HCT116 (cell line): ENCODE data around the gene FOXP2. TPM values are rescaled to one million over a fixed set of nuclear protein-coding genes. Genes with fewer than 3 reads are reported as not detected.

ENCODE experiments used
- ATAC-seq: fragments of 200-7000 bp; cut with Tn5 transposase; 2 replicates; pipeline ENCODE4 v1.9.1; 2020; ENCODE audit warnings: mild to moderate bottlenecking, moderate library complexity
- BruUV-seq: library from RNA; stranded (reverse); fragments of 400-500 nt; replicated peaks from 2 replicates; lab custom pipeline; 2021; lab: Mats Ljungman, UMichigan
- CTCF ChIA-PET: fragments of 300-600 bp; sonication (Branson Sonifier 250); formaldehyde crosslinking; loops from one replicate; lab custom pipeline; 2021; ENCODE audit warnings: antibody characterized with exemption; lab: Charles Lee
- POLR2A ChIA-PET: fragments of 300-600, 350-600 bp; sonication (Branson Sonifier 250); formaldehyde crosslinking; loops from one replicate; lab custom pipeline; 2021; ENCODE audit warnings: antibody characterized with exemption; lab: Charles Lee
- RAD21 ChIA-PET, 2 experiments: fragments of 300-600 bp; sonication (Branson Sonifier 250); formaldehyde crosslinking; loops; one replicate each; lab custom pipeline; 2023; ENCODE audit warnings: low total read pairs in 2 of 2; ENCODE audit not compliant: uncharacterized antibody in 2 of 2, unreplicated experiment in 2 of 2, low non-redundant PET in 1 of 2; lab: Charles Lee
- DNase-seq: peaks from one replicate; pipeline ENCODE4 v3.0.0-alpha.2; 2010; ENCODE audit warnings: low read depth, low spot score
- H2AFZ ChIP-seq: fragments of 200-600 bp; shearing (Covaris generic), sonication (generic); 2 replicates; pipeline ENCODE4 v1.6.1; 2017; ENCODE audit warnings: low read depth, mixed run types, mixed read lengths, antibody characterized with exemption, low read length; ENCODE audit not compliant: poor library complexity, severe bottlenecking
- H3K27ac ChIP-seq: 2 replicates; pipeline ENCODE4 v1.5.1; 2012; ENCODE audit warnings: low read depth, low read length
- H3K27me3 ChIP-seq: fragments of 200-600 bp; sonication (generic); 2 replicates; pipeline ENCODE4 v1.6.1; 2016; ENCODE audit warnings: mixed run types, low read length, mixed read lengths; ENCODE audit not compliant: insufficient read depth
- H3K36me3 ChIP-seq, 2 experiments: fragments of 200-500 bp in 1 of 2; fragments of 200-600 bp in 1 of 2; sonication (Bioruptor generic) in 1 of 2; sonication (generic) in 1 of 2; 2 replicates each; pipeline versions ENCODE4 v1.5.1 to v1.6.1; 2014 to 2016; ENCODE audit warnings: low read length in 2 of 2, inconsistent platforms in 1 of 2, mixed read lengths in 1 of 2, mixed run types in 1 of 2; ENCODE audit not compliant: insufficient read depth in 2 of 2, control insufficient read depth in 1 of 2
- H3K4me1 ChIP-seq, 2 experiments: fragments of 200-600 bp in 1 of 2; sonication (generic) in 1 of 2; 2 replicates each; pipeline versions ENCODE4 v1.5.1 to v1.6.1; 2012 to 2017; ENCODE audit warnings: low read length in 2 of 2, inconsistent platforms in 1 of 2, mild to moderate bottlenecking in 1 of 2, mixed read lengths in 1 of 2, mixed run types in 1 of 2, moderate library complexity in 1 of 2; ENCODE audit not compliant: insufficient read depth in 2 of 2, control insufficient read depth in 1 of 2
- H3K4me2 ChIP-seq: fragments of 200-600 bp; sonication (generic); 2 replicates; pipeline ENCODE4 v1.6.1; 2017; ENCODE audit warnings: mixed run types, low read length, mixed read lengths
- H3K4me3 ChIP-seq, 2 experiments: fragments of 200-600 bp in 1 of 2; sonication (generic) in 1 of 2; replicated peaks in 1 of 2; 2 replicates each; pipeline ENCODE4 v1.5.1; 2011 to 2016; ENCODE audit warnings: low read length in 2 of 2, control low read depth in 1 of 2, low read depth in 1 of 2, mild to moderate bottlenecking in 1 of 2, mixed read lengths in 1 of 2, mixed run types in 1 of 2
- H3K79me2 ChIP-seq: fragments of 200-600 bp; sonication (generic); 2 replicates; pipeline ENCODE4 v1.6.1; 2017; ENCODE audit warnings: mild to moderate bottlenecking, mixed run types, low read length, moderate library complexity, mixed read lengths; ENCODE audit not compliant: insufficient read depth
- H3K9ac ChIP-seq: fragments of 200-600 bp; sonication (generic); 2 replicates; pipeline ENCODE4 v1.6.1; 2016; ENCODE audit warnings: low read length, mixed read lengths
- H3K9me2 ChIP-seq: fragments of 200-600 bp; sonication (generic), shearing (Covaris generic); 2 replicates; pipeline ENCODE4 v1.6.1; 2017; ENCODE audit warnings: mixed run types, mild to moderate bottlenecking, moderate library complexity; ENCODE audit not compliant: insufficient read depth
- H3K9me3 ChIP-seq, 2 experiments: fragments of 200-500 bp in 1 of 2; fragments of 200-600 bp in 1 of 2; sonication (Bioruptor generic) in 1 of 2; sonication (generic) in 1 of 2; 2 replicates each; pipeline ENCODE4 v1.6.1; 2014 to 2017; ENCODE audit warnings: low read length in 2 of 2, mixed read lengths in 2 of 2, inconsistent platforms in 1 of 2, low read depth in 1 of 2, mild to moderate bottlenecking in 1 of 2, mixed run types in 1 of 2, moderate library complexity in 1 of 2; ENCODE audit not compliant: control insufficient read depth in 1 of 2, insufficient read depth in 1 of 2
- H4K20me1 ChIP-seq: fragments of 200-600 bp; sonication (generic), shearing (Covaris generic); 2 replicates; pipeline ENCODE4 v1.6.1; 2017; ENCODE audit warnings: mixed run types, mild to moderate bottlenecking, moderate library complexity; ENCODE audit not compliant: insufficient read depth
- SIN3A ChIP-seq: IDR thresholded peaks from 2 replicates; pipeline ENCODE4 v1.6.1; 2012; ENCODE audit warnings: low read depth
- YY1 ChIP-seq: IDR thresholded peaks from 2 replicates; pipeline ENCODE4 v1.6.1; 2011; ENCODE audit warnings: low read length, low read depth, moderate library complexity, mild to moderate bottlenecking; ENCODE audit not compliant: insufficient replicate concordance; ENCODE audit errors: extremely low read depth
- ZFX ChIP-seq: fragments of 450-650 bp; IDR thresholded peaks from 2 replicates; pipeline ENCODE4 v1.6.1; 2017
- intact Hi-C: fragments of 100-400 bp; cut with micrococcal nuclease; formaldehyde crosslinking; loops from 2 replicates; pipeline ENCODE4 v1.10.0; 2022
- total RNA-seq: library from RNA; stranded (reverse); gene quantifications from one replicate; pipeline ENCODE4 v1.2.1, GENCODE V29; 2021; ENCODE audit not compliant: unreplicated experiment
- TF ChIP-seq, protein P1 (sequence below), 3 experiments: fragments of 200-600 bp in 1 of 3; sonication (generic) in 1 of 3; IDR thresholded peaks in 2 of 3; conservative IDR thresholded peaks in 1 of 3; 2 replicates each; pipeline ENCODE4 v1.5.1; 2012 to 2017; ENCODE audit warnings: low read depth in 2 of 3, low read length in 2 of 3, antibody characterized with exemption in 1 of 3, borderline replicate concordance in 1 of 3, control low read depth in 1 of 3, mild to moderate bottlenecking in 1 of 3, mixed read lengths in 1 of 3, mixed run types in 1 of 3, moderate library complexity in 1 of 3; ENCODE audit not compliant: insufficient read depth in 1 of 3

The FOXP2 gene
- total RNA-seq, 1 experiment from 2014 or later, result 2.5 TPM

DNA sequence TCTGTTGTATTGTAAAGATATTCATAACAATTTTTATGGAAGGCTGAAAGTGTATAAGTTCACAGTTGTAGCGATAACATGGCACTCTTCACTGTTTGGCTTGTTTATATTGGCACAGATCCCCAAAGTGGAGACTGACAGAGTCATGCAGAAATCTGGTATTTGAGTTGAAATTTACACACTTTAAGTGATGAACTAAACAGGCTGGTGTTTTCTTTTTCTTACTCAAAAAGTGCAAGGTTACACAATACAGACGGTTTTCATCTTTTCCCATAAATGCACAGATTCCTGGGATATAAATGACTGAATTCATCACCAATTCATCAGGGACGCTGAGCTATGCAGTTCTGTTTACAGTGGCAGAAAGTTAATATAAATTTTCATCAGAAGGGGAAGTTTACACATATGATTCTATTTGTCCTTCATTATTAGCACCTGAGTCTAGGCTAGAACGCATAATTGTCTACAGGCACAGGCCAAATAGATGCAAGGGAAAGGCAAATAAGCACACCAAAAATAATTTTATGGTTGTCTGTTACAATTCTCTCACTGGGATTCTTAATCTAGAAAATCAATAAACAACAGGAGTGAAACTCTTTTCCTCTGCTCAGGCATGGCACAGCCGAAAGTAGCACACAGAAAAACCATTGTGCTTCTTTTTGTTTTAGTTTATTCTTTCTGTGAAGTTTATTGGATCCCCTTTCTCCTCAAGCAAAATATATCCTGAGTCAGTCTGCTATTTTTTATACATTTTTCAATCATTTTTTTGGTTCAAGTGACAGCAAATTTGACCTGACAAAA is 88.0 kb downstream of the FOXP2 start:
- no peaks in the 10 kb centered on the region for H3K4me1 ChIP-seq
- ATAC-seq (no peak), DNase-seq (no peak)
- no peaks in the 10 kb centered on the region for H3K27me3 ChIP-seq
- no peaks in the 10 kb centered on the region for H3K9me3 ChIP-seq
- ChIA-PET POLR2A (no interaction called here), CTCF (no interaction called here), RAD21 (no interaction called here)
- H3K36me3 ChIP-seq, result no peaks in the 10 kb centered on the region
- intact Hi-C loops, result no loop called here
- H3K79me2 ChIP-seq, result no peaks in the 10 kb centered on the region
- TF ChIP-seq SIN3A, result no peak
- TF ChIP-seq, protein P1, sequence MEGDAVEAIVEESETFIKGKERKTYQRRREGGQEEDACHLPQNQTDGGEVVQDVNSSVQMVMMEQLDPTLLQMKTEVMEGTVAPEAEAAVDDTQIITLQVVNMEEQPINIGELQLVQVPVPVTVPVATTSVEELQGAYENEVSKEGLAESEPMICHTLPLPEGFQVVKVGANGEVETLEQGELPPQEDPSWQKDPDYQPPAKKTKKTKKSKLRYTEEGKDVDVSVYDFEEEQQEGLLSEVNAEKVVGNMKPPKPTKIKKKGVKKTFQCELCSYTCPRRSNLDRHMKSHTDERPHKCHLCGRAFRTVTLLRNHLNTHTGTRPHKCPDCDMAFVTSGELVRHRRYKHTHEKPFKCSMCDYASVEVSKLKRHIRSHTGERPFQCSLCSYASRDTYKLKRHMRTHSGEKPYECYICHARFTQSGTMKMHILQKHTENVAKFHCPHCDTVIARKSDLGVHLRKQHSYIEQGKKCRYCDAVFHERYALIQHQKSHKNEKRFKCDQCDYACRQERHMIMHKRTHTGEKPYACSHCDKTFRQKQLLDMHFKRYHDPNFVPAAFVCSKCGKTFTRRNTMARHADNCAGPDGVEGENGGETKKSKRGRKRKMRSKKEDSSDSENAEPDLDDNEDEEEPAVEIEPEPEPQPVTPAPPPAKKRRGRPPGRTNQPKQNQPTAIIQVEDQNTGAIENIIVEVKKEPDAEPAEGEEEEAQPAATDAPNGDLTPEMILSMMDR (IDR thresholded peaks at IDR 0.05 in 2 of 3, conservative IDR thresholded peaks at IDR 0.05 in 1 of 3; ENCODE audit: borderline replicate concordance in 1 of 3, insufficient read depth in 1 of 3, low read depth in 2 of 3, low read length in 2 of 3), result no peak
- no peak for TF ChIP-seq ZFX
- TF ChIP-seq YY1, result no peak
- no peak overlapping the region for H2AFZ ChIP-seq
- no peak overlapping the region for H3K27ac ChIP-seq
- no peak overlapping the region for H3K4me3 ChIP-seq
- no peak overlapping the region for H3K9ac ChIP-seq
- no peaks in the 10 kb centered on the region for H3K9me2 ChIP-seq
- BruUV-seq, result no TSS peak
- no peak overlapping the region for H3K4me2 ChIP-seq
- no peaks in the 10 kb centered on the region for H4K20me1 ChIP-seq

DNA sequence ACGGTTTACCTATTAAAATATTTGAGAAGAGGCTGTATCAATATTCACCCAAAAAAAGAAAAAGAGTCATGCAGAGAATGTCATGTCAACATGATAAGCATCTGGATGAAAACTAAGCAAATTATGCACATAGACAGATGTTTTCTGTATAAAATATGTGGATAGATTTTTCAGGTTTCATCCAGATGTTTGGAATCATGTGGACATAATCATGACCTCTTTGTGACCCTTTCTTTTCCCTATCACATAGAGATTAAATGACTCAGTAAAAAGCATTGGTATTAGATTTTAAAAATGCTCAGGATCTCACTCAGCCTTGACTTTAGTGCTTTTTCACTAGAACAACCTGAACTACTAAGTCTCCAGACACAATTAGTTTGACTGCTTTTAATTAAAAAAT is 90.0 kb downstream of the FOXP2 start:
- RAD21 ChIA-PET, result no interaction called here
- Histone ChIP-seq H2AFZ (no peak overlapping the region), H3K4me1 (no peaks in the 10 kb centered on the region), H3K9me2 (no peaks in the 10 kb centered on the region), H3K9me3 (no peaks in the 10 kb centered on the region), H3K4me2 (no peak overlapping the region), H3K27me3 (no peaks in the 10 kb centered on the region), H4K20me1 (no peaks in the 10 kb centered on the region), H3K36me3 (no peaks in the 10 kb centered on the region), H3K4me3 (no peak overlapping the region), H3K27ac (no peak overlapping the region), H3K9ac (no peak overlapping the region), H3K79me2 (no peaks in the 10 kb centered on the region)
- ATAC-seq, result no peak
- no peak for DNase-seq
- no peak for TF ChIP-seq YY1
- CTCF ChIA-PET, result no interaction called here
- no TSS peak for BruUV-seq
- intact Hi-C loops, result no loop called here
- POLR2A ChIA-PET, result no interaction called here
